PFSK-1 (cell line): ENCODE results near the gene TMEM266.

ENCODE experiments used
- POLR2AphosphoS5 ChIP-seq: IDR thresholded peaks from 2 replicates; pipeline ENCODE4 v1.6.1; 2012; ENCODE audit warnings: low read depth, mild to moderate bottlenecking, control low read depth, low read length, moderate library complexity
- SIN3A ChIP-seq: IDR thresholded peaks from 2 replicates; pipeline ENCODE4 v1.6.1; 2012; ENCODE audit warnings: mild to moderate bottlenecking, low read length, moderate library complexity, borderline replicate concordance; ENCODE audit not compliant: insufficient read depth
- TAF1 ChIP-seq: IDR thresholded peaks from 2 replicates; pipeline ENCODE4 v1.6.1; 2012; ENCODE audit warnings: low read length, control low read depth, borderline replicate concordance; ENCODE audit not compliant: insufficient read depth
- TF ChIP-seq, protein P1 (sequence below), 2 experiments: IDR thresholded peaks; 2 replicates each; pipeline versions ENCODE4 v1.6.1 to v1.8.0; 2011 to 2012; ENCODE audit warnings: low read depth in 2 of 2, low read length in 2 of 2, control low read depth in 1 of 2, inconsistent platforms in 1 of 2, mild to moderate bottlenecking in 1 of 2, moderate library complexity in 1 of 2; ENCODE audit not compliant: insufficient read depth in 1 of 2

- no peak for TF ChIP-seq POLR2AphosphoS5
- TF ChIP-seq, protein P1, sequence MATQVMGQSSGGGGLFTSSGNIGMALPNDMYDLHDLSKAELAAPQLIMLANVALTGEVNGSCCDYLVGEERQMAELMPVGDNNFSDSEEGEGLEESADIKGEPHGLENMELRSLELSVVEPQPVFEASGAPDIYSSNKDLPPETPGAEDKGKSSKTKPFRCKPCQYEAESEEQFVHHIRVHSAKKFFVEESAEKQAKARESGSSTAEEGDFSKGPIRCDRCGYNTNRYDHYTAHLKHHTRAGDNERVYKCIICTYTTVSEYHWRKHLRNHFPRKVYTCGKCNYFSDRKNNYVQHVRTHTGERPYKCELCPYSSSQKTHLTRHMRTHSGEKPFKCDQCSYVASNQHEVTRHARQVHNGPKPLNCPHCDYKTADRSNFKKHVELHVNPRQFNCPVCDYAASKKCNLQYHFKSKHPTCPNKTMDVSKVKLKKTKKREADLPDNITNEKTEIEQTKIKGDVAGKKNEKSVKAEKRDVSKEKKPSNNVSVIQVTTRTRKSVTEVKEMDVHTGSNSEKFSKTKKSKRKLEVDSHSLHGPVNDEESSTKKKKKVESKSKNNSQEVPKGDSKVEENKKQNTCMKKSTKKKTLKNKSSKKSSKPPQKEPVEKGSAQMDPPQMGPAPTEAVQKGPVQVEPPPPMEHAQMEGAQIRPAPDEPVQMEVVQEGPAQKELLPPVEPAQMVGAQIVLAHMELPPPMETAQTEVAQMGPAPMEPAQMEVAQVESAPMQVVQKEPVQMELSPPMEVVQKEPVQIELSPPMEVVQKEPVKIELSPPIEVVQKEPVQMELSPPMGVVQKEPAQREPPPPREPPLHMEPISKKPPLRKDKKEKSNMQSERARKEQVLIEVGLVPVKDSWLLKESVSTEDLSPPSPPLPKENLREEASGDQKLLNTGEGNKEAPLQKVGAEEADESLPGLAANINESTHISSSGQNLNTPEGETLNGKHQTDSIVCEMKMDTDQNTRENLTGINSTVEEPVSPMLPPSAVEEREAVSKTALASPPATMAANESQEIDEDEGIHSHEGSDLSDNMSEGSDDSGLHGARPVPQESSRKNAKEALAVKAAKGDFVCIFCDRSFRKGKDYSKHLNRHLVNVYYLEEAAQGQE (IDR thresholded peaks at IDR 0.05; ENCODE audit: insufficient read depth in 1 of 2, low read depth in 2 of 2, low read length in 2 of 2): no peak
- no peak for TF ChIP-seq SIN3A
- no peak for TF ChIP-seq TAF1
Measured at GRCh38 chr15:76139368-76140073, 79.7 kb downstream of the TMEM266 start.
